HEK293T (cell line): ENCODE measurements around the gene DLX1.
A peak's percentile ranks its signal among the peaks of the same experiment; 100 is the strongest.

ENCODE experiments used
- CTCF ChIA-PET: fragments of 350-600 bp; formaldehyde crosslinking; extraction: SDS; loops from one replicate; lab custom pipeline; 2021; ENCODE audit warnings: antibody characterized with exemption, inconsistent platforms; lab: Yijun Ruan, JAX
- POLR2A ChIA-PET: fragments of 350-600 bp; formaldehyde crosslinking; extraction: SDS; loops from one replicate; lab custom pipeline; 2020; ENCODE audit warnings: antibody characterized with exemption, inconsistent platforms; lab: Yijun Ruan, JAX
- DNase-seq: peaks from one replicate; pipeline ENCODE4 v3.0.0; 2012; ENCODE audit warnings: mixed read lengths; ENCODE audit errors: extremely low spot score
- ARNT ChIP-seq: fragments of 450-650 bp; IDR thresholded peaks from 2 replicates; pipeline ENCODE4 v1.6.1; 2017; ENCODE audit warnings: mild to moderate bottlenecking
- BHLHE40 ChIP-seq: fragments of 450-650 bp; IDR thresholded peaks from 2 replicates; pipeline ENCODE4 v1.6.1; 2016; ENCODE audit warnings: mild to moderate bottlenecking, moderate library complexity, borderline replicate concordance
- CTBP1 ChIP-seq: fragments of 450-650 bp; IDR thresholded peaks from 2 replicates; pipeline ENCODE4 v1.6.1; 2016; ENCODE audit warnings: borderline replicate concordance
- ELF4 ChIP-seq: fragments of 450-650 bp; IDR thresholded peaks from 2 replicates; pipeline ENCODE4 v1.6.1; 2017; ENCODE audit warnings: antibody characterized with exemption
- FOXA1 ChIP-seq: fragments of 450-650 bp; IDR thresholded peaks from 2 replicates; pipeline ENCODE4 v1.6.1; 2016; ENCODE audit warnings: mild to moderate bottlenecking
- FOXK2 ChIP-seq: fragments of 450-650 bp; IDR thresholded peaks from 2 replicates; pipeline ENCODE4 v1.6.1; 2016; ENCODE audit warnings: mild to moderate bottlenecking
- FOXM1 ChIP-seq: fragments of 450-650 bp; IDR thresholded peaks from 2 replicates; pipeline ENCODE4 v1.6.1; 2017; ENCODE audit warnings: mild to moderate bottlenecking, borderline replicate concordance
- HDGF ChIP-seq: fragments of 450-650 bp; IDR thresholded peaks from 2 replicates; pipeline ENCODE4 v1.6.1; 2017; ENCODE audit warnings: antibody characterized with exemption, borderline replicate concordance
- L3MBTL2 ChIP-seq: fragments of 450-650 bp; conservative IDR thresholded peaks from 2 replicates; pipeline ENCODE4 v1.6.1; 2016; ENCODE audit warnings: mild to moderate bottlenecking
- LEF1 ChIP-seq: fragments of 450-650 bp; IDR thresholded peaks from 2 replicates; pipeline ENCODE4 v1.6.1; 2017; ENCODE audit warnings: mild to moderate bottlenecking, borderline replicate concordance
- NFRKB ChIP-seq: fragments of 450-650 bp; IDR thresholded peaks from 2 replicates; pipeline ENCODE4 v1.6.1; 2016; ENCODE audit warnings: mild to moderate bottlenecking, moderate library complexity
- PKNOX1 ChIP-seq: fragments of 450-650 bp; IDR thresholded peaks from 2 replicates; pipeline ENCODE4 v1.6.1; 2016
- SP1 ChIP-seq: fragments of 450-650 bp; IDR thresholded peaks from 2 replicates; pipeline ENCODE4 v1.6.1; 2017
- SUZ12 ChIP-seq: fragments of 450-650 bp; IDR thresholded peaks from 2 replicates; pipeline ENCODE4 v1.6.1; 2016; ENCODE audit warnings: mild to moderate bottlenecking
- TARDBP ChIP-seq: fragments of 450-650 bp; IDR thresholded peaks from 2 replicates; pipeline ENCODE4 v1.6.1; 2016
- ZNF384 ChIP-seq: fragments of 450-650 bp; IDR thresholded peaks from 2 replicates; pipeline ENCODE4 v1.6.1; 2016

Gene DLX1

GRCh38 chr2:172091761-172092566, 6.7 kb downstream of the DLX1 start:
- TF ChIP-seq SP1 (no peak), NFRKB (no peak), ELF4 (no peak), HDGF (no peak), ARNT (no peak)
- POLR2A ChIA-PET, result interaction anchor here (1.0 to 1.6 kb wide), 2 partner anchors 10 kb away, joined by 4 to 5 read pairs; no protein-coding TSS in a partner anchor
- CTCF ChIA-PET, result interaction anchor here (0.8 kb wide), 1 partner anchor 360 kb away, joined by 5 read pairs; no protein-coding TSS in a partner anchor
- DNase-seq, result no peak

DNA sequence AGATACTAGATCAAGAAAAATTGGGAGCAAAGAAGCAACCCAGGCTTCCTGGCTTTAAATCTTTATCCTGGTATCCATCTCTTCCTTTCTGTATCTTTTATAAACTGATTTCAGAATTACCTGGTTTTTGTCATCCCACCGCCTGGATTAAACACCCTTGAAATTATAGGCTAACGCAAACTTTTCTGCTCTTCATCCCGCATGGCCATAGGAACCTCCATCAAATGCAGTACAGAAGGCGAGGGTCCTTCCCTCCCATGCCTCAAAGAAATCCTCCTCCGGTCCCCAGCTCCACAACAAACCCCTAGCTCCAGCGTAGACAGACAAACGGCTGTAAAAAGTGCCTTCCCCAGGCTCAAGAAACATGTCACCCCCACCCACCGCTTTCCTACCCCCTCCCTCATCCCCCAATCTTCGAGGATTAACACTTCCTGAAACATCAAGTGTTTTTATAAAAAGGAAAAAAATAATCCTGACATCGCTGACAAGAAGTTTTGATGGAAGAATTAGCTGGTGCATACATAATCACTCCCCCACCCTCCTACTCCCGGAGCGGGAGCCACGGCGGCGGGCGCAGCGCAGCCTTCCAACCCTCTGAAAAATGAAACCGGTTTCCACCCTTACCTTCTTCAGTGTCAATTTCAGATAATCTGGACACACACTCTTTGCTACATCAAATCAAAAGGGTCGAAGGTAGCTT, 7.6 kb downstream of the DLX1 start:
- no peak for DNase-seq
- ChIA-PET CTCF (interaction anchor here (0.8 kb wide), 1 partner anchor 359 kb away, joined by 5 read pairs; no protein-coding TSS in a partner anchor), POLR2A (interaction anchor here (1.0 to 1.2 kb wide), 2 partner anchors 9 to 10 kb away, joined by 3 to 4 read pairs; partner anchors contain the start of gene DLX2)
- no peak for TF ChIP-seq ZNF384
- no peak for TF ChIP-seq HDGF
- no peak for TF ChIP-seq SUZ12
- TF ChIP-seq PKNOX1, result no peak
- TF ChIP-seq FOXM1, result no peak
- no peak for TF ChIP-seq LEF1
- no peak for TF ChIP-seq FOXK2
- no peak for TF ChIP-seq CTBP1
- TF ChIP-seq BHLHE40, result no peak

GRCh38 chr2:172093416-172094293, 8.3 kb downstream of the DLX1 start:
- DNase-seq, result no peak
- ChIA-PET POLR2A (interaction anchor here (0.7 to 1.2 kb wide), 3 partner anchors 8 to 9 kb away, joined by 3 to 4 read pairs (median 3); partner anchors contain the start of genes DLX1 and DLX2), CTCF (no interaction called here)
- TF ChIP-seq ARNT, result no peak
- TF ChIP-seq ELF4, result no peak
- no peak for TF ChIP-seq NFRKB

DNA sequence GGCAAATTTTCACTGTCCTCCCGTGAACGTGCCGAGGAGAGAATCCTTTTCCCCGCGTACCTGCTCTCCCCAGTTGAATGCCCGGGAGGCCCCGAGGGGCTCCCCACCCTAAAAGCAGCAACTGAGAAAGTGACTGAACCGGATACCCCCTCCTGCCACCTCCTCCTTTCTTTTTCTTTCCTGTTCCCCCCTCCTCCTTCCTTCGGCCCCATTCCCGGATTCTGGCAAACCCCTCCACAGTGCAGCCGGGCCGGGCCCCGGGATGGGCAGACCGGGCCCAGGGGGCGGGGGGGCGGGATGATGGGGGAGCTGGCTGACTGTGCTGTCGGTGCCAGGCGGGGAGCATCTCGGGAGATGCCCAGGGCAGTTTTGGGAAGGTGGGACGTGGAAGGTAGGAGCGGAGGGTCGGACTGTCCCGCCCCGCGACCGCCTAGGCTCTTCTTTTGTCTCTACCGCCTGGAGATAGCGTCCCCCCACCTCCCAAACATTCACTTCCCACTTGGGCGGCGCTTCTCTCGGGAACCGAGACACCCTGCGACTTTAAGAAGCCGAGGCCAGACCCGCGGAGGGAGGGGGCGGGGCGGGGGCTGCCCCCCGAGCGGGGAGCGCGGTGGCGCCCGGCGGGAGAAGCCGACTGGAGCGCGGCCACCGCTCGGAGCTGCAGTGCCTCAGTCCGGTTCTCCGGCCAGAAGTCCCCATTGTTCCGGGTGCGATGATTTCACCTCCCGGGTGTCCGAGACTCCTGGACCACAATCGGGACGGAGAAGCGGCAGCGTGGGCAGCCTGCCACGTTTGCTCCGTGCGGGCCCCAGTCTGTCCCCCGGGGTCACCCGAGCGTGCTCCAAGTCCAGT, 9.2 kb downstream of the DLX1 start:
- POLR2A ChIA-PET, result interaction anchor here (0.7 to 6.2 kb wide), 12 partner anchors 8 to 103 kb away, joined by 3 to 135 read pairs (median 6); partner anchors contain the start of genes DLX1 and DLX2
- no peak for TF ChIP-seq LEF1
- no peak for TF ChIP-seq NFRKB
- TF ChIP-seq HDGF, result no peak
- no peak for TF ChIP-seq TARDBP
- no peak for TF ChIP-seq FOXA1
- TF ChIP-seq BHLHE40, result no peak
- no peak for TF ChIP-seq ELF4
- no peak for TF ChIP-seq FOXK2
- DNase-seq, result no peak
- CTCF ChIA-PET, result interaction anchor here (1.4 to 2.1 kb wide), 2 partner anchors 8 to 9 kb away, joined by 6 to 7 read pairs; partner anchors contain the start of gene DLX1

- DNase-seq, result no peak
- ChIA-PET CTCF (interaction anchor here (0.8 to 2.1 kb wide), 5 partner anchors 9 to 43 kb away, joined by 3 to 7 read pairs (median 5); partner anchors contain the start of gene DLX1), POLR2A (interaction anchor here (0.8 to 6.2 kb wide), 19 partner anchors 11 to 172 kb away, joined by 3 to 135 read pairs (median 4); partner anchors contain the start of genes DLX1 and HAT1)
- no peak for TF ChIP-seq ELF4
- TF ChIP-seq FOXM1, result no peak
- no peak for TF ChIP-seq CTBP1
- TF ChIP-seq ZNF384, result no peak
- TF ChIP-seq FOXA1, result no peak
- peak; percentile 76; the same call in 1 of the 2 replicates for TF ChIP-seq TARDBP
- no peak for TF ChIP-seq BHLHE40
- no peak for TF ChIP-seq NFRKB
- no peak for TF ChIP-seq SP1
- TF ChIP-seq HDGF, result no peak
- TF ChIP-seq L3MBTL2, result 0 out of 2 replicates have a peak, but pooled peaks have one; percentile 9
- TF ChIP-seq SUZ12, result no peak
- TF ChIP-seq LEF1, result no peak
- no peak for TF ChIP-seq FOXK2
- no peak for TF ChIP-seq ARNT
- TF ChIP-seq PKNOX1, result no peak
Observed at GRCh38 chr2:172095146-172095904, 10.0 kb downstream of the DLX1 start.
